A549 (cell line): ENCODE measurements around the gene ATG4A. TPM values are rescaled to one million over a fixed set of nuclear protein-coding genes. Genes with fewer than 3 reads are reported as not detected.
A peak's percentile ranks its signal among the peaks of the same experiment; 100 is the strongest.

ENCODE experiments used
- ATAC-seq, 2 experiments: fragments of 200-7000 bp in 1 of 2; fragments of >200 bp in 1 of 2; cut with Nextera tagmentation in 1 of 2; cut with Tn5 transposase in 1 of 2; 3 replicates each; pipeline versions ENCODE4 v1.8.0 to v1.9.1; 2018 to 2020; ENCODE audit warnings: mild to moderate bottlenecking in 1 of 2, moderate library complexity in 1 of 2
- CTCF ChIA-PET: fragments of 300-600 bp; sonication (Branson Sonifier 250); formaldehyde crosslinking; extraction: SDS; loops from one replicate; lab custom pipeline; 2021; ENCODE audit warnings: antibody characterized with exemption, inconsistent platforms; lab: Yijun Ruan, JAX
- POLR2A ChIA-PET: fragments of 350-600 bp; formaldehyde crosslinking; extraction: SDS; loops from one replicate; lab custom pipeline; 2021; ENCODE audit warnings: antibody characterized with exemption, inconsistent platforms; lab: Yijun Ruan, JAX
- DNase-seq, 2 experiments: peaks; one replicate each; pipeline versions ENCODE4 v3.0.0 to v3.0.0-alpha.2; 2011 to 2016; ENCODE audit warnings: low read depth in 1 of 2, low spot score in 1 of 2
- FAIRE-seq: peaks from 2 replicates; lab custom pipeline; 2011; peaks lifted over from hg19 to GRCh38; lab: Jason Lieb, UNC
- H3K27ac ChIP-seq, 2 experiments: fragments of >200 bp; sonication (Bioruptor Twin); formaldehyde crosslinking; 3 replicates each; pipeline ENCODE4 v1.5.1; 2016 to 2017
- H3K4me1 ChIP-seq: fragments of >200 bp; sonication (Bioruptor Twin); formaldehyde crosslinking; 3 replicates; pipeline ENCODE4 v1.6.1; 2016
- H3K4me2 ChIP-seq: fragments of >200 bp; sonication (Bioruptor Twin); formaldehyde crosslinking; 3 replicates; pipeline ENCODE4 v1.6.1; 2016
- H3K4me3 ChIP-seq: fragments of >200 bp; sonication (Bioruptor Twin); formaldehyde crosslinking; 3 replicates; pipeline ENCODE4 v1.5.1; 2016
- H3K9me3 ChIP-seq: fragments of >200 bp; sonication (Bioruptor Twin); formaldehyde crosslinking; 3 replicates; pipeline ENCODE4 v1.6.1; 2016
- BHLHE40 ChIP-seq: IDR thresholded peaks from 2 replicates; pipeline ENCODE4 v1.6.1; 2012; ENCODE audit warnings: low read depth, low read length, inconsistent platforms
- CBX8 ChIP-seq: fragments of 200-600 bp; sonication (generic); IDR thresholded peaks from 2 replicates; pipeline ENCODE4 v1.6.1; 2016
- FOSB ChIP-seq: fragments of 250-450 bp; sonication (Bioruptor Pico); IDR thresholded peaks from 2 replicates; pipeline ENCODE4 v1.5.0; 2020; ENCODE audit warnings: mild to moderate bottlenecking, moderate library complexity
- HDAC2 ChIP-seq: fragments of 200-600 bp; sonication (generic); IDR thresholded peaks from 2 replicates; pipeline ENCODE4 v1.6.1; 2016
- HOXA7 ChIP-seq: fragments of 250-450 bp; sonication (Bioruptor Pico); IDR thresholded peaks from 2 replicates; pipeline ENCODE4 v1.5.0; 2020; ENCODE audit warnings: mild to moderate bottlenecking, moderate library complexity
- HOXB13 ChIP-seq: fragments of 250-450 bp; sonication (Bioruptor Pico); IDR thresholded peaks from 2 replicates; pipeline ENCODE4 v1.5.0; 2020; ENCODE audit warnings: low read depth, mild to moderate bottlenecking, moderate library complexity
- JUN ChIP-seq, 2 experiments: fragments of >200 bp; sonication (Bioruptor Twin); formaldehyde crosslinking; IDR thresholded peaks; 2 replicates in 1 of 2; 3 replicates in 1 of 2; pipeline ENCODE4 v1.6.1; 2016 to 2017
- JUNB ChIP-seq: fragments of >200 bp; sonication (Bioruptor Twin); formaldehyde crosslinking; IDR thresholded peaks from 2 replicates; pipeline ENCODE4 v1.6.1; 2016
- KDM1A ChIP-seq: fragments of 200-600 bp; sonication (generic); IDR thresholded peaks from 2 replicates; pipeline ENCODE4 v1.6.1; 2016; ENCODE audit warnings: low read depth, mild to moderate bottlenecking
- NPAS2 ChIP-seq: fragments of 250-450 bp; sonication (Bioruptor Pico); IDR thresholded peaks from 2 replicates; pipeline ENCODE4 v1.8.0; 2022; ENCODE audit warnings: mild to moderate bottlenecking, moderate library complexity, borderline replicate concordance
- NR3C1 ChIP-seq: fragments of >200 bp; sonication (Bioruptor Twin); formaldehyde crosslinking; IDR thresholded peaks from 3 replicates; pipeline ENCODE4 v1.6.1; 2017
- POLR2AphosphoS2 ChIP-seq: conservative IDR thresholded peaks from 2 replicates; pipeline ENCODE4 v1.6.1; 2012; ENCODE audit warnings: low read length, improper control_type of control experiment, inconsistent platforms
- RAD21 ChIP-seq, 2 experiments: fragments of >200 bp in 1 of 2; sonication (Bioruptor Twin) in 1 of 2; formaldehyde crosslinking in 1 of 2; IDR thresholded peaks in 1 of 2; conservative IDR thresholded peaks in 1 of 2; 2 replicates in 1 of 2; 3 replicates in 1 of 2; pipeline ENCODE4 v1.6.1; 2012 to 2018; ENCODE audit warnings: inconsistent platforms in 1 of 2
- RARB ChIP-seq: fragments of 250-450 bp; sonication (Bioruptor Pico); IDR thresholded peaks from 2 replicates; pipeline ENCODE4 v1.8.0; 2021; ENCODE audit warnings: mild to moderate bottlenecking, moderate library complexity
- RCOR1 ChIP-seq: fragments of 150-350 bp; IDR thresholded peaks from 2 replicates; pipeline ENCODE4 v1.6.1; 2014; ENCODE audit warnings: antibody characterized with exemption, low read length, low read depth
- ZSCAN20 ChIP-seq: fragments of 250-450 bp; sonication (Bioruptor Pico); IDR thresholded peaks from 2 replicates; pipeline ENCODE4 v1.8.0; 2022; ENCODE audit warnings: mild to moderate bottlenecking, moderate library complexity
- WGBS: methylation state at CpG from one replicate; pipeline ENCODE4 v1.1.6; 2017; ENCODE audit errors: missing lambda C conversion rate; 5-methylcytosine and 5-hydroxymethylcytosine counted together
- polyA plus RNA-seq, 4 experiments: library from polyadenylated mRNA; depleted of rRNA in 3 of 4; stranded (reverse); fragments of >200 nt; fragmentation: RNase III in 1 of 4; extraction: RNeasy Plus Mini Kit Qiagen cat#74134 plus additional on column Dnase treatment in 1 of 4; gene quantifications; 2 replicates in 3 of 4; 3 replicates in 1 of 4; pipeline ENCODE4 v1.2.3, GENCODE V29; 2011 to 2017
- TF ChIP-seq, protein P1 (sequence below): IDR thresholded peaks from 2 replicates; pipeline ENCODE4 v1.6.1; 2012; ENCODE audit warnings: low read depth, borderline replicate concordance
- TF ChIP-seq, protein P2 (sequence below): fragments of 450-650 bp; IDR thresholded peaks from 2 replicates; pipeline ENCODE4 v1.6.1; 2014; ENCODE audit warnings: antibody characterized with exemption
- TF ChIP-seq, protein P3 (sequence below): fragments of 250-450 bp; sonication (Bioruptor Pico); IDR thresholded peaks from 2 replicates; pipeline ENCODE4 v1.5.0; 2020; ENCODE audit warnings: low read depth, mild to moderate bottlenecking, moderate library complexity

Gene ATG4A
- polyA plus RNA-seq, 2 of the 4 experiments (the other 2 are of a cell fraction), result 6.7 to 14.3 TPM

DNA sequence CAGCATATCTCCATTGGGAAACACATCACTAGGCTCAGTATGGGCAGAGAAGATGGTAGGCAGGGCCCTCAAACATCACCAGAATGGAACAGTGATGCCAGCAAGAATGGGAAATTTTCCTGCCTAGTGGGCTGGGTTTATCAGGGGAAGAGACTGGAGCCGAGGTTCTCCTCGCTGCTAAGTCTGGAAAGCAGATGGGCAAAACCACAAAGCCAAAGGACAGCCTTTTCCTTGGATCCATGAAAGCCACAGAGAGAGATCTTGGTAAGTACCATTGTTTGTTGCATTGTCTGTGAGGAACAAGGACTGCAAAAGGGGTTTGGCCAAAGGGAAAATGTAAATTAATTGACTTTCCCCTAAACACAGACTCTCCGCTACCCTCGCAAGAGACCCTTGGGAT lies 80.1 kb downstream of the ATG4A start:
- Histone ChIP-seq H3K4me3 (no peak overlapping the region), H3K4me2 (no peak overlapping the region), H3K4me1 (peaks cover 14% of the 10 kb centered on the region), H3K27ac (no peak overlapping the region), H3K9me3 (no peaks in the 10 kb centered on the region)
- ATAC-seq, result no peak
- FAIRE-seq, result no peak
- 94% methylated on average over 4 of the region's 4 CpGs for WGBS
- no peak for DNase-seq
- CTCF ChIA-PET, result no interaction called here
- POLR2A ChIA-PET, result no interaction called here
- no peak for TF ChIP-seq HDAC2

DNA sequence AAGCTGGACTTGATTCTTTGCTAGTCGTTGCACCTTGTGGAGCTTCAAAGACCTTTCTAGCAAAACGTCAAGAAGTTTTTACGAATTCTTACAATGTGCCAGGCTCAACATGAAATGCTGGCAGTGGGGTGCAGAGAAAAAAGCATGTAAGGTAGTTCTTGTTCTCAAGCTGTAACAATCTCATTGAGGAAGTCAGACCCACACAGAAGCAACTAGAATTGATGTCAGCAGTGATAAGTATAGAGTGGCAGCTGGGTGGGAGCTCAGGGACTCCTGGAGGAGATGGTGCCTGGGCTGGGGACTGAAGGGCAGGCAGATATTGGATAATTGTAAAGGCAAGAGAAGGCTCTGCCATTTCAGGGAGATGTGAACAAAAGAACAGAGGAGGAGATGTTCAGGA lies 82.3 kb downstream of the ATG4A start:
- DNase-seq (no peak), FAIRE-seq (no peak), ATAC-seq (no peak)
- Histone ChIP-seq H3K27ac (no peak overlapping the region), H3K4me3 (no peak overlapping the region), H3K4me2 (no peak overlapping the region), H3K4me1 (no peaks in the 10 kb centered on the region), H3K9me3 (no peaks in the 10 kb centered on the region)
- CTCF ChIA-PET, result interaction anchor here (0.7 to 1.5 kb wide), 3 partner anchors 10 to 35 kb away, joined by 3 to 4 read pairs (median 3); no protein-coding TSS in a partner anchor
- POLR2A ChIA-PET, result no interaction called here
- WGBS, result 22% methylated on average over 3 of the region's 3 CpGs
- no peak for TF ChIP-seq BHLHE40
- TF ChIP-seq ZSCAN20 (CRISPR knock-in tag), result no peak
- no peak for TF ChIP-seq NPAS2 (CRISPR knock-in tag)
- TF ChIP-seq, protein P1, sequence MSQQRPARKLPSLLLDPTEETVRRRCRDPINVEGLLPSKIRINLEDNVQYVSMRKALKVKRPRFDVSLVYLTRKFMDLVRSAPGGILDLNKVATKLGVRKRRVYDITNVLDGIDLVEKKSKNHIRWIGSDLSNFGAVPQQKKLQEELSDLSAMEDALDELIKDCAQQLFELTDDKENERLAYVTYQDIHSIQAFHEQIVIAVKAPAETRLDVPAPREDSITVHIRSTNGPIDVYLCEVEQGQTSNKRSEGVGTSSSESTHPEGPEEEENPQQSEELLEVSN, result no peak
- TF ChIP-seq JUNB, result no peak
- TF ChIP-seq RARB (CRISPR knock-in tag), result no peak
- TF ChIP-seq CBX8, result no peak
- TF ChIP-seq POLR2AphosphoS2, result no peak
- TF ChIP-seq, protein P2, sequence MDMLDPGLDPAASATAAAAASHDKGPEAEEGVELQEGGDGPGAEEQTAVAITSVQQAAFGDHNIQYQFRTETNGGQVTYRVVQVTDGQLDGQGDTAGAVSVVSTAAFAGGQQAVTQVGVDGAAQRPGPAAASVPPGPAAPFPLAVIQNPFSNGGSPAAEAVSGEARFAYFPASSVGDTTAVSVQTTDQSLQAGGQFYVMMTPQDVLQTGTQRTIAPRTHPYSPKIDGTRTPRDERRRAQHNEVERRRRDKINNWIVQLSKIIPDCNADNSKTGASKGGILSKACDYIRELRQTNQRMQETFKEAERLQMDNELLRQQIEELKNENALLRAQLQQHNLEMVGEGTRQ, result no peak
- TF ChIP-seq JUN (IDR thresholded peaks at IDR 0.05), result no peak

DNA sequence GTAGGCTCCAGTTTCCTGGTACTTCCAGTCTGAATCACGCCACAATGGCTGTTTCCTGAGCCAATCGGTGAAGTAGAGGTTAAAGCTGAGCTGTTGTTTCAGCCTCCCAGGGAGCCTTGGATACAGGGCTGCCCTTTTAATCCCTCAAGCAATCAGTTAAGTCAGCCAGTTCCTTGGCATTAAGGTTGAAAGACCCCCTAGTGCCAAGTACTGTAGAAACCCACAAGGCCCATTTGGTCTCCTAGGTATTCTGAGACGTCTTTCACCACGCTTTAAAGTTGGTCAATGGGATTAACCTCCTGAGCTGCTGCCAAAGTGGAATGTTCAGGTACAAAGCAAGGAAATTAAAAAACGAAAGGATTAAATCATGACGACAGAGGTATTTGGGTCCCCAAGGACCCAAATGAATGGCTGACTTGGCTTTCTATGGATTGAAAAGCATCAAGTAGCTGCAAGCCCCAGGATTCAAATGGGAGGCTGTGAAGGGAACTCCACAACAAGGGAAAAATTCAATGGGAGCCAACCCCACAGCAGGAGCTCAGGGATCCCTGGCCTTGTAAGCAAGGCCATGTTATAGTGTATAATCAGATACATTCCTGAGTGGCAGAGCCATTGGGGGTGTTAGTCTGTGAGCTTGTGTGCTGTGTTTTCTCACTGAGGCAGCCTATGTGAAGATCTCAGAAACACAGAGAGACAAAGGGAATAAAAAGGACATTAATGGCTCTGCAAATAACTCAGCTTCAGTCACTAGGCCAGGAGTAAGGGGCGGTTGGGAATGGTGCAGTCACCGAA lies 86.0 kb downstream of the ATG4A start:
- POLR2A ChIA-PET, result no interaction called here
- no peak overlapping the region for H3K27ac ChIP-seq
- WGBS, result 94% methylated on average over 8 of the region's 8 CpGs
- no peaks in the 10 kb centered on the region for H3K9me3 ChIP-seq
- TF ChIP-seq, protein P3, sequence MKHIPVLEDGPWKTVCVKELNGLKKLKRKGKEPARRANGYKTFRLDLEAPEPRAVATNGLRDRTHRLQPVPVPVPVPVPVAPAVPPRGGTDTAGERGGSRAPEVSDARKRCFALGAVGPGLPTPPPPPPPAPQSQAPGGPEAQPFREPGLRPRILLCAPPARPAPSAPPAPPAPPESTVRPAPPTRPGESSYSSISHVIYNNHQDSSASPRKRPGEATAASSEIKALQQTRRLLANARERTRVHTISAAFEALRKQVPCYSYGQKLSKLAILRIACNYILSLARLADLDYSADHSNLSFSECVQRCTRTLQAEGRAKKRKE (CRISPR knock-in tag), result no peak
- TF ChIP-seq KDM1A (no peak), RARB (CRISPR knock-in tag) (no peak), HOXB13 (CRISPR knock-in tag) (no peak), HDAC2 (no peak), NR3C1 (no peak), BHLHE40 (no peak), RAD21 (conservative IDR thresholded peaks at IDR 0.05 in 1 of 2, IDR thresholded peaks at IDR 0.05 in 1 of 2) (no peak), JUNB (no peak), FOSB (CRISPR knock-in tag) (no peak), HOXA7 (CRISPR knock-in tag) (no peak), RCOR1 (no peak)
- TF ChIP-seq, protein P2, result no peak
- TF ChIP-seq, protein P1, result no peak
- FAIRE-seq, result peak; percentile 43
- no peak for DNase-seq
- CTCF ChIA-PET, result interaction anchor here (1.4 to 1.5 kb wide), 2 partner anchors 13 to 360 kb away, joined by 4 read pairs; no protein-coding TSS in a partner anchor
- H3K4me3 ChIP-seq, result no peak overlapping the region
- no peaks in the 10 kb centered on the region for H3K4me1 ChIP-seq
- no peak overlapping the region for H3K4me2 ChIP-seq
- no peak for ATAC-seq
